ENCODE results near the gene BIRC3.
"Not testable (repeated sequence)": the region's sequence is repeated elsewhere in the genome, so short reads cannot be mapped to it uniquely, and the experiment has no call there.

Gene BIRC3

GRCh38 chr11:102296757-102297156, 20.5 kb upstream of the BIRC3 start:
- not testable (repeated sequence) for H3K27me3 ChIP-seq (ENCODE audit: low read depth, low read length); H3K4me1 ChIP-seq (ENCODE audit: control insufficient read depth in 1 of 2, insufficient read depth in 2 of 2, low read length in 2 of 2); H3K4me3 ChIP-seq (ENCODE audit: low read depth in 1 of 2, low read length in 2 of 2); H3K9me3 ChIP-seq (ENCODE audit: control insufficient read depth in 1 of 2, low read length in 2 of 2); H3K27ac ChIP-seq (ENCODE audit: low read length); H3K36me3 ChIP-seq (ENCODE audit: control insufficient read depth in 1 of 2, insufficient read depth in 2 of 2, low read length in 2 of 2)

- H3K36me3 ChIP-seq (ENCODE audit: control insufficient read depth in 1 of 2, insufficient read depth in 2 of 2, low read length in 2 of 2); H3K4me3 ChIP-seq (ENCODE audit: low read depth in 1 of 2, low read length in 2 of 2); H3K27ac ChIP-seq (ENCODE audit: low read length); H3K4me1 ChIP-seq (ENCODE audit: control insufficient read depth in 1 of 2, insufficient read depth in 2 of 2, low read length in 2 of 2); H3K27me3 ChIP-seq (ENCODE audit: low read depth, low read length); H3K9me3 ChIP-seq (ENCODE audit: control insufficient read depth in 1 of 2, low read length in 2 of 2): not testable (repeated sequence)
Observed at GRCh38 chr11:102300837-102301236, 16.4 kb upstream of the BIRC3 start.

- Histone ChIP-seq H3K27me3 (ENCODE audit: low read depth, low read length) (no peaks in the 10 kb centered on the region), H3K4me3 (ENCODE audit: low read depth in 1 of 2, low read length in 2 of 2) (peak overlapping the region in 1 of 2 donors; percentile 2), H3K9me3 (ENCODE audit: control insufficient read depth in 1 of 2, low read length in 2 of 2) (peaks cover 0 to 5% of the 10 kb centered on the region in 2 donors), H3K36me3 (ENCODE audit: control insufficient read depth in 1 of 2, insufficient read depth in 2 of 2, low read length in 2 of 2) (no peaks in the 10 kb centered on the region), H3K4me1 (ENCODE audit: control insufficient read depth in 1 of 2, insufficient read depth in 2 of 2, low read length in 2 of 2) (peaks cover 0 to 8% of the 10 kb centered on the region in 2 donors), H3K27ac (ENCODE audit: low read length) (no peak overlapping the region)
Observed at GRCh38 chr11:102302241-102302640, 15.0 kb upstream of the BIRC3 start.

GRCh38 chr11:102304686-102305085, 12.6 kb upstream of the BIRC3 start:
- Histone ChIP-seq H3K27me3 (ENCODE audit: low read depth, low read length) (no peaks in the 10 kb centered on the region), H3K4me3 (ENCODE audit: low read depth in 1 of 2, low read length in 2 of 2) (no peak overlapping the region), H3K9me3 (ENCODE audit: control insufficient read depth in 1 of 2, low read length in 2 of 2) (peaks cover 0 to 5% of the 10 kb centered on the region in 2 donors), H3K4me1 (ENCODE audit: control insufficient read depth in 1 of 2, insufficient read depth in 2 of 2, low read length in 2 of 2) (peaks cover 0 to 9% of the 10 kb centered on the region in 2 donors), H3K27ac (ENCODE audit: low read length) (no peak overlapping the region), H3K36me3 (ENCODE audit: control insufficient read depth in 1 of 2, insufficient read depth in 2 of 2, low read length in 2 of 2) (no peaks in the 10 kb centered on the region)

- H3K36me3 ChIP-seq (ENCODE audit: control insufficient read depth in 1 of 2, insufficient read depth in 2 of 2, low read length in 2 of 2): no peaks in the 10 kb centered on the region
- H3K27ac ChIP-seq (ENCODE audit: low read length): peak overlapping the region; percentile 48
- H3K9me3 ChIP-seq (ENCODE audit: control insufficient read depth in 1 of 2, low read length in 2 of 2): peaks cover 0 to 5% of the 10 kb centered on the region in 2 donors
- peaks cover 0 to 9% of the 10 kb centered on the region in 2 donors for H3K4me1 ChIP-seq (ENCODE audit: control insufficient read depth in 1 of 2, insufficient read depth in 2 of 2, low read length in 2 of 2)
- no peaks in the 10 kb centered on the region for H3K27me3 ChIP-seq (ENCODE audit: low read depth, low read length)
- H3K4me3 ChIP-seq (ENCODE audit: low read depth in 1 of 2, low read length in 2 of 2): no peak overlapping the region
Observed at GRCh38 chr11:102305352-102306047, 11.8 kb upstream of the BIRC3 start.

- no peaks in the 10 kb centered on the region for H3K27me3 ChIP-seq (ENCODE audit: low read depth, low read length)
- peaks cover 0 to 9% of the 10 kb centered on the region in 2 donors for H3K4me1 ChIP-seq (ENCODE audit: control insufficient read depth in 1 of 2, insufficient read depth in 2 of 2, low read length in 2 of 2)
- H3K36me3 ChIP-seq (ENCODE audit: control insufficient read depth in 1 of 2, insufficient read depth in 2 of 2, low read length in 2 of 2): no peaks in the 10 kb centered on the region
- no peak overlapping the region for H3K4me3 ChIP-seq (ENCODE audit: low read depth in 1 of 2, low read length in 2 of 2)
- H3K9me3 ChIP-seq (ENCODE audit: control insufficient read depth in 1 of 2, low read length in 2 of 2): peaks cover 0 to 5% of the 10 kb centered on the region in 2 donors
- H3K27ac ChIP-seq (ENCODE audit: low read length): peak overlapping the region; percentile 48
Observed at GRCh38 chr11:102306048-102306597, 11.2 kb upstream of the BIRC3 start.

GRCh38 chr11:102306817-102307726, 10.2 kb upstream of the BIRC3 start:
- H3K4me3 ChIP-seq (ENCODE audit: low read depth in 1 of 2, low read length in 2 of 2): no peak overlapping the region
- H3K9me3 ChIP-seq (ENCODE audit: control insufficient read depth in 1 of 2, low read length in 2 of 2): peaks cover 0 to 5% of the 10 kb centered on the region in 2 donors
- no peaks in the 10 kb centered on the region for H3K36me3 ChIP-seq (ENCODE audit: control insufficient read depth in 1 of 2, insufficient read depth in 2 of 2, low read length in 2 of 2)
- peak overlapping the region; percentile 21 for H3K27ac ChIP-seq (ENCODE audit: low read length)
- H3K4me1 ChIP-seq (ENCODE audit: control insufficient read depth in 1 of 2, insufficient read depth in 2 of 2, low read length in 2 of 2): peaks cover 0 to 9% of the 10 kb centered on the region in 2 donors
- no peaks in the 10 kb centered on the region for H3K27me3 ChIP-seq (ENCODE audit: low read depth, low read length)

GRCh38 chr11:102307727-102308038, 9.6 kb upstream of the BIRC3 start:
- Histone ChIP-seq H3K27ac (ENCODE audit: low read length) (no peak overlapping the region), H3K4me3 (ENCODE audit: low read depth in 1 of 2, low read length in 2 of 2) (no peak overlapping the region), H3K4me1 (ENCODE audit: control insufficient read depth in 1 of 2, insufficient read depth in 2 of 2, low read length in 2 of 2) (peaks cover 0 to 9% of the 10 kb centered on the region in 2 donors), H3K9me3 (ENCODE audit: control insufficient read depth in 1 of 2, low read length in 2 of 2) (peaks cover 0 to 2% of the 10 kb centered on the region in 2 donors), H3K36me3 (ENCODE audit: control insufficient read depth in 1 of 2, insufficient read depth in 2 of 2, low read length in 2 of 2) (no peaks in the 10 kb centered on the region), H3K27me3 (ENCODE audit: low read depth, low read length) (no peaks in the 10 kb centered on the region)

- H3K9me3 ChIP-seq (ENCODE audit: control insufficient read depth in 1 of 2, low read length in 2 of 2): no peaks in the 10 kb centered on the region
- no peaks in the 10 kb centered on the region for H3K36me3 ChIP-seq (ENCODE audit: control insufficient read depth in 1 of 2, insufficient read depth in 2 of 2, low read length in 2 of 2)
- H3K27me3 ChIP-seq (ENCODE audit: low read depth, low read length): no peaks in the 10 kb centered on the region
- no peak overlapping the region for H3K27ac ChIP-seq (ENCODE audit: low read length)
- peaks cover 4 to 17% of the 10 kb centered on the region in 2 donors for H3K4me1 ChIP-seq (ENCODE audit: control insufficient read depth in 1 of 2, insufficient read depth in 2 of 2, low read length in 2 of 2)
- H3K4me3 ChIP-seq (ENCODE audit: low read depth in 1 of 2, low read length in 2 of 2): no peak overlapping the region
Observed at GRCh38 chr11:102309621-102310541, 7.4 kb upstream of the BIRC3 start.

GRCh38 chr11:102312667-102313066, 4.6 kb upstream of the BIRC3 start:
- Histone ChIP-seq H3K9me3 (ENCODE audit: control insufficient read depth in 1 of 2, low read length in 2 of 2) (no peaks in the 10 kb centered on the region), H3K4me1 (ENCODE audit: control insufficient read depth in 1 of 2, insufficient read depth in 2 of 2, low read length in 2 of 2) (peaks cover 7 to 8% of the 10 kb centered on the region in 2 donors), H3K27ac (ENCODE audit: low read length) (peak overlapping the region; percentile 83), H3K36me3 (ENCODE audit: control insufficient read depth in 1 of 2, insufficient read depth in 2 of 2, low read length in 2 of 2) (no peaks in the 10 kb centered on the region), H3K27me3 (ENCODE audit: low read depth, low read length) (no peaks in the 10 kb centered on the region), H3K4me3 (ENCODE audit: low read depth in 1 of 2, low read length in 2 of 2) (peak overlapping the region; percentile 45 to 51)

All from muscle layer of duodenum (tissue), 2 donors.